Brain microvascular endothelial cell (primary cell): ENCODE measurements around the gene TRABD.

ENCODE experiments used
- DNase-seq: peaks from one replicate; pipeline ENCODE4 v3.0.0-alpha.2; 2020
- H3K27ac ChIP-seq: fragments of 250-450 bp; sonication (Bioruptor Pico); 2 replicates; pipeline ENCODE4 v1.5.1; 2020; ENCODE audit warnings: mild to moderate bottlenecking, moderate library complexity
- H3K27me3 ChIP-seq: fragments of 250-450 bp; sonication (Bioruptor Pico); replicated peaks from 2 replicates; pipeline ENCODE4 v1.5.1; 2020; ENCODE audit warnings: mild to moderate bottlenecking
- H3K36me3 ChIP-seq: fragments of 250-450 bp; sonication (Bioruptor Pico); replicated peaks from 2 replicates; pipeline ENCODE4 v1.5.1; 2020; ENCODE audit warnings: mild to moderate bottlenecking
- H3K4me3 ChIP-seq: 2 replicates; pipeline ENCODE4 v1.5.1; 2011; ENCODE audit warnings: low read depth, mild to moderate bottlenecking, control low read depth, low read length, moderate library complexity
- CTCF ChIP-seq: IDR thresholded peaks from 2 replicates; pipeline ENCODE4 v1.5.1; 2011; ENCODE audit warnings: low read depth, mild to moderate bottlenecking, moderate library complexity, low read length, control low read depth, inconsistent platforms; ENCODE audit errors: missing control alignments
- in situ Hi-C: cut with HindIII; loops from 2 replicates; pipeline ENCODE4 v1.10.0; 2017; ENCODE audit warnings: low sequenced_read_pairs, low pct_ligation_motif_present

TRABD gene

GRCh38 chr22:50211147-50211546, 25.4 kb downstream of the TRABD start:
- Histone ChIP-seq H3K36me3 (peaks cover 35% of the 10 kb centered on the region), H3K4me3 (no peak overlapping the region), H3K27me3 (no peaks in the 10 kb centered on the region), H3K27ac (no peak overlapping the region)
- no peak for DNase-seq
- TF ChIP-seq CTCF: no peak
- in situ Hi-C loops: no loop called here

GRCh38 chr22:50213263-50213662, 27.6 kb downstream of the TRABD start:
- peaks cover 47% of the 10 kb centered on the region for H3K36me3 ChIP-seq
- no peaks in the 10 kb centered on the region for H3K27me3 ChIP-seq
- no peak overlapping the region for H3K27ac ChIP-seq
- no peak for TF ChIP-seq CTCF
- DNase-seq: no peak
- in situ Hi-C loops: no loop called here
- no peak overlapping the region for H3K4me3 ChIP-seq

- no peak overlapping the region for H3K4me3 ChIP-seq
- no peaks in the 10 kb centered on the region for H3K27me3 ChIP-seq
- DNase-seq: no peak
- in situ Hi-C loops: no loop called here
- H3K27ac ChIP-seq: no peak overlapping the region
- no peak for TF ChIP-seq CTCF
- H3K36me3 ChIP-seq: peaks cover 58% of the 10 kb centered on the region
Observed at GRCh38 chr22:50215297-50216054, 29.8 kb downstream of the TRABD start.

- no peak for DNase-seq
- H3K27ac ChIP-seq: no peak overlapping the region
- H3K27me3 ChIP-seq: no peaks in the 10 kb centered on the region
- in situ Hi-C loops: no loop called here
- no peak for TF ChIP-seq CTCF
- peaks cover 58% of the 10 kb centered on the region for H3K36me3 ChIP-seq
- H3K4me3 ChIP-seq: no peak overlapping the region
Observed at GRCh38 chr22:50216055-50216683, 30.5 kb downstream of the TRABD start.

- Histone ChIP-seq H3K4me3 (no peak overlapping the region), H3K27ac (no peak overlapping the region), H3K27me3 (no peaks in the 10 kb centered on the region), H3K36me3 (peaks cover 60% of the 10 kb centered on the region)
- in situ Hi-C loops: no loop called here
- TF ChIP-seq CTCF: no peak
- no peak for DNase-seq
Observed at GRCh38 chr22:50216684-50217520, 31.2 kb downstream of the TRABD start.
